CD1c-positive myeloid dendritic cell (primary cell): Measurements from ENCODE around the gene HYLS1.
"Not testable (repeated sequence)": the region's sequence is repeated elsewhere in the genome, so short reads cannot be mapped to it uniquely, and the experiment has no call there.

Experiments used
- DNase-seq: peaks from one replicate; pipeline ENCODE4 v3.0.0-alpha.2; 2016; ENCODE audit errors: extremely low spot score

The HYLS1 gene, protein sequence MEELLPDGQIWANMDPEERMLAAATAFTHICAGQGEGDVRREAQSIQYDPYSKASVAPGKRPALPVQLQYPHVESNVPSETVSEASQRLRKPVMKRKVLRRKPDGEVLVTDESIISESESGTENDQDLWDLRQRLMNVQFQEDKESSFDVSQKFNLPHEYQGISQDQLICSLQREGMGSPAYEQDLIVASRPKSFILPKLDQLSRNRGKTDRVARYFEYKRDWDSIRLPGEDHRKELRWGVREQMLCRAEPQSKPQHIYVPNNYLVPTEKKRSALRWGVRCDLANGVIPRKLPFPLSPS

DNA sequence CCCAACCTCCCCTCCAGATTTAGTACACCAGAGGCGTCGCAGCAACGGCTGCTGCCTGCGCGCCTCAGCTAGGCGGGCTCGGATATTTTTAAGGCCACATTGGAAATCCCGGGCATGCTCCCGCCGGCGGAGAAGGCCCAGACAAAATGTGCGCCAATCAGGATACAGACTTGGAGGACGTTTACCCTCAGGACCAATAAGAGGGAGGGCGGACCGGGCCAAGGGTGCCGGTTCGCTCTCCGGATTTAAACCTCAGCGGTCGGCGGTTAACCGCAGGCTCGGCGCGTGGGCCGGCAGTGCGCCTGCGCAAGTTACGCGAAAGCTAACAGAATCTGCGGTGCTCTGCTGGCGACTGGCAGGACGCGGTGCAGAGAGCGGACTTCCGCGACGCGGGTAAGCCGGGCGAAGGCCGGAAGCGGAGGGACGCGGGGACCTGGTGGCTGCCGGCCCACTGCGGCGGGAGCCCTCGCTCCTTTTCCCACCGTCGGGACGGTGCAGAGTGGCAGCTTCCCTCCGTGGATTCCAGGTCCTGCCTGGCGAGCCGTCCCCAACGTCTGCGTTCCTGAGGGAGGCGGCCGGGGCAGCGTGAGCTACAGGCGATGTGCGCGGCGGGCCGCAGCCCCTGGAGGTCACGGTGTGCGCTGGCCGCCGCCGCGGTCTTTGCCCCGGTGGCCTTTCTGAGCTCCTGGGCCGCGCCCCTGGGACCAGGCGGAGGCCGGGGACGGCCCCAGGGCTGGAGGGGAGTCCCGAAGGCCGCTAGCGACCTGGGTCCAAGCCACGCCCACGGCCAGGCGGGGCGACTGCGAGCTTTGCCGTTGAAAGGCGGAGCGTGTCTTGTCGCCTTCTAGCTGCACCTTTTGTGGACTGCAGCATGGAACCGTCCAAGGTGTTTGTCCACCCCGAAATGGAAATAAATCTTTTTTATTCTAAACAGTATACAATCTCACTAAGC, at the start of gene HYLS1:
Gene HYLS1 (plus strand): TSS at position 296 of the 952 bp plus-strand sequence. CDS start 11,701 bp downstream, outside the sequence.
- peak; percentile 99 for DNase-seq

DNA sequence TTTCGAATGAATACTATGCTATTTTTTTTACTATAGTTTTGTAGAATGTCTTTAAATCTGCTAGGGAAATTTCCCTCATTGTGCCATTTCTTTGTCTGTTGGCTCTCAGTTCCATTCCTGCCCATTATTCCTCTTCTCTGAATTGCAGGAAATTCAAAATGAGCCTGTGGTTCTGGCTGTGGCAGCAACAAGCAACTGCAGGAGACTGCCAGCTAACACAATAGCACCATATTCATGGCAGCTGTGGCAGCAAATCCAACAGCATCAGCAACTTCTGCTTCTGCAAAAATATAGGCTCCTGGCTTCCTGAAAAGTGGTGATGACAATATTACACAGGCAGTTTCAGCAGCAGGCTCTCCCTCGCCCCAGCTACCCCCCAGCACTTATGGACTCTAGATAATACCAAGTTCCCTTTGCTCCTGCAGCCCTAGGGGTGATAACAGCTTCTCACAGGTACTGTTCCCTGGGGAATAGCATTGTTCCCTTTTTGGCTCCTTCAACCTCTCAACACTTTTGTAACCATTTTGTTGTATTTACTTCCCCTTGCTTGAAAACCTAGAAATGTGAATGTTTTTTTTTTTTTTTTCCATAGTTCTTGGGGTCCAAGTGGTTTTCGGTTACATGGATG, 45.0 kb upstream of the HYLS1 start:
- no peak for DNase-seq

DNA sequence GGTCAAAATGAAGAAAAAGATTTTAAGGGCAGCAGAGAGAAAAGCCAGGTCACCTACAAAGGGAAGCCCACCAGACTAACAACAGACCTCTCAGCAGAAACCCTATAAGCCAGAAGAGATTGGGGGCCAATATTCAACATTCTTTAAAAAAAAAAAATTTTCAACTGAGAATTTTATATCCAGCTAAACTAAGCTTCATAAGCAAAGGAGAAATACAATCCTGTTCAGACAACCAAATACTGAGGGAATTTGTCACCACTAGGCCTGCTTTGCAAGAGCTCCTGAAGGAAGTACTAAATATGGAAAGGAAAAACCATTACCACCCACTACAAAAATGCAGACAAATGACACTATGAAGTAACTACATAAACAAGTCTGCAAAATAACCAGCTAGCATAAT, 41.3 kb upstream of the HYLS1 start:
- DNase-seq = no peak

DNA sequence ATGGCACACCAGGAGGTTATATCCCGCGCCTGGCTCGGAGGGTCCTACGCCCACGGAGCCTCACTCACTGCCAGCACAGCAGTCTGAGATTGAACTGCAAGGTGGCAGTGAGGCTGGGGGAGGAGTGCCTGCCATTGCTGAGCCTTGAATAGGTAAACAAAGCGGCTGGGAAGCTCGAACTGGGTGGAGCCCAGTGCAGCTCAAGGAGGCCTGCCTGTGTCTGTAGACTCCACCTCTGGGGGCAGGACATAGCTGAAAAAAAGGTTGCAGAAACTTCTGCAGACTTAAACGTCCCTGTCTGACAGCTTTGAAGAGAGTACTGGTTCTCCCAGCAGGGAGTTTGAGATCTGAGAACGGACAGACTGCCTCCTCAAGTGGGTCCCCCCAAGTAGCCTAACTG, 29.8 kb upstream of the HYLS1 start:
- DNase-seq = not testable (repeated sequence)

DNA sequence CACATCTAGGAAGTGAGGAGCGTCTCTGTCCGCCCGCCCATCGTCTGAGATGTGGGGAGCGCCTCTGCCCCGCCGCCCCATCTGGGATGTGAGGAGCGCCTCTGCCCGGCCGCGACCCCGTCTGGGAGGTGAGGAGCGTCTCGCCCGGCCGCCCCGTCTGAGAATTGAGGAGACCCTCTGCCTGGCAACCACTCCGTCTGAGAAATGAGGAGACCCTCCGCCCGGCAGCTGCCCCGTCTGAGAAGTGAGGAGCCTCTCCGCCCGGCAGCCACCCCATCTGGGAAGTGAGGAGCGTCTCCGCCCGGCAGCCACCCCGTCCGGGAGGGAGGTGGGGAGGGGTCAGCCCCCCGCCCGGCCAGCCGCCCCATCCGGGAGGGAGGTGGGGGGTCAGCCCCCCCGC, 24.7 kb upstream of the HYLS1 start:
- not testable (repeated sequence) for DNase-seq

DNA sequence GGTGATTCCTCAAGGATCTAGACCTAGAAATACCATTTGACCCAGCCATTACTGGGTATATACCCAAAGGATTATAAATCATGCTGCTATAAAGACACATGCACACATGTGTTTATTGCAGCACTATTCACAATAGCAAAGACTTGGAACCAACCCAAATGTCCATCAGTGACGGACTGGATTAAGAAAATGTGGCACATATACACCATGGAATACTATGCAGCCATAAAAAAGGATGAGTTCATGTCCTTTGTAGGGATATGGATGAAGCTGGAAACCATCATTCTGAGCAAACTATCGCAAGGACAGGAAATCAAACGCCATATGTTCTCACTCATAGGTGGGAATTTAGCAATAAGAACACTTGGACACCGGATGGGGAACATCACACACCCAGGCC, 22.1 kb upstream of the HYLS1 start:
- not testable (repeated sequence) for DNase-seq

DNA sequence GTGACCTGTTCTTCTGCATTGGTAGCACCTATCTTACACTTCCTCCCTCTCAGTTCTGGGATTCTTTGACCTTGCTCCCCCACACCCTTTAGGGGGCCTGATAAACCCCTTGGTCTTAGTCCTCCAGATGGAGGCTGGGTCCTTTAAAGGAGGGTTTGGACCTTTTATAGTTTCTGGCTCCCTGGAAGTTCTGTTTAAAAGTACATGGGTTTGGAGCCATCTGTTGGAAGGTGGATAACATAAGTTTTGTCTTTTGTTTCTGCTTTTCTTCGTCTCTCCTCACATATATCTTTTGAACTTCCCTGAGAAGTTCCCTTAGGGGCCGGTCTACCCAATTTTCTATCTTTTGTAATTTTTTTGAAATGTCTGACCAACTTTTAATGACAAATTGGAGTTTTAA, 17.9 kb upstream of the HYLS1 start:
- no peak for DNase-seq

DNA sequence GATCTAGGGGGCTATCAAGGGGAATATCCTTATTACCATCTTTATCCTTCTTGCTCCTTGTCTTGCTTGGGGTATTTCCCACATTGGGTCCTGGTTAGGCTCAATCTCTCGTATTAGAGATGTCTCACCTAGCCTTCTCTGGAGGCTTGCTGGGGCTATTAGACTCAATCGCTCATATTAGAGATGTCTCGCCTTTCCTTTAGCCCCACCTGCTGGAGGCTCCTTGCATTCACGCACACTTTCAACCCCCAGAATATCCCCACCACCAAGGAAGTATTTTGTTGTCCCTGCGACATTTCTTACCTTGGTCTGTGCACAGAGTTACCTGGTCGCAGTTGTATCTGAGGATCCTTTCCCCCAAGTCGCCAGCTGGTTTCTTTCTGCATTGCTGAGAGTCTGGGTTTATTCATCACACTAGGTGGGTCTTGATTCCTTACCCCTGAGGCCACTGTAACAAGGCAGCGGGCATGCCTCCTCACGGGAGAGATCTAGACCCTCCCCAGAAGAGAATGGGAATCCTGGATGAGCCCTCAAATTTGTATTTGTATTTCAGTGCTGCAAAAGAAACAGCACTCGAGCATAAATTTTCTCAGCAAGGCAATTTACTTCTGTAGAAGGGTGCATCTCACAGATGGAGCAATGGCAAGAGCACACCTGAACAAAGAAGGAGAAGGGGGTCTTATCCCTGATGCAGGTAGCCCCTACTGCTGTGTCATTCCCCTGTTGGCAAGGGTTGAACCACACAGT, 15.9 kb upstream of the HYLS1 start:
- no peak for DNase-seq

DNA sequence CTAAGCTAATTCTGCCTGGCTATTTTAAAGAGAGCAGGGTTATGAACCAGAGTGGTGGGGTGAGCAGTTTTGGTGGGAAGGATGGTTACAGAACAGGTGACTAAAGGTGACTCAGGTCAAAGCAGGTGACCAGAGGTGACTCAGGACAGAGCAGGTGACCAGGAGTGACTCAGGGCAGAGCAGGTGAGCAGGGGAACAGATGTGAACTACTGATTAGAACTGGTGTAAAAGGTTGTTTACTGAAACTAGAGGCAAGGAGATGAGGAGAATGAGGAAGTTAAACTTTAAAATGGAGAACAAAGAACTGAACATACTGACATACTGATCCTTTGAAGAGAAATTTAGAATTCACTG, 15.4 kb upstream of the HYLS1 start:
- peak; percentile 8 for DNase-seq

DNA sequence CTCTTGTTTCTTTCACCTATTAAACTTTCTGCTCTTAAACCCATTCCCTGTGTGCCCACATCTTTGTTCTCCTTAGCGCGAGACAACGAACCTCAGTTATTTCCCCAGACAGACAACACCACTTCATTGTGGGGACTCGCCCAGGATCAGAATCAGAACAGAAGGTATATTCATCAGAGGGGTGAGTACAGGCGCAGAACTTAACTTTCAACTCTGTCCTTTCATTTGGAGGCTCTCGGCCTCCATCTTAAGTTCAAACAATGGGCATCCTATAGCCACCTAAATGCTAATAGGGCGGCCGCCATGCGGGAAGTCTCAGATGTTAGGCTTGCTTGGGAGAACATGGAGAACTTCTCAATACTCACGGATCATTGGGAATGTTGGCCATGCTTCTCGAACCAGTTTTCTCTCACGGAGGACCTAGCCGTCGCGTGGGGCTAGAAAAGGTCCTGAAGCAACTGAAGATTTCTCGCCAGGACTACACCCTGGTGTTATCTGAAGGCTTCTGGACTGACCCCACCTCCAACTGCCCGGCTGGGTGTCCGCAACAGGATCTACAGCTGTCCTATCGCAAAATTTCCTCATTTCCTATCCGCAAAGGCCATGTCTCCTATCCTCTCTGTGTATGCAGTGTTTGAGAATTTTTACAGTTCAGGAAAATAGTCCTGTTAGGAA, 13.4 kb upstream of the HYLS1 start:
- DNase-seq = no peak

DNA sequence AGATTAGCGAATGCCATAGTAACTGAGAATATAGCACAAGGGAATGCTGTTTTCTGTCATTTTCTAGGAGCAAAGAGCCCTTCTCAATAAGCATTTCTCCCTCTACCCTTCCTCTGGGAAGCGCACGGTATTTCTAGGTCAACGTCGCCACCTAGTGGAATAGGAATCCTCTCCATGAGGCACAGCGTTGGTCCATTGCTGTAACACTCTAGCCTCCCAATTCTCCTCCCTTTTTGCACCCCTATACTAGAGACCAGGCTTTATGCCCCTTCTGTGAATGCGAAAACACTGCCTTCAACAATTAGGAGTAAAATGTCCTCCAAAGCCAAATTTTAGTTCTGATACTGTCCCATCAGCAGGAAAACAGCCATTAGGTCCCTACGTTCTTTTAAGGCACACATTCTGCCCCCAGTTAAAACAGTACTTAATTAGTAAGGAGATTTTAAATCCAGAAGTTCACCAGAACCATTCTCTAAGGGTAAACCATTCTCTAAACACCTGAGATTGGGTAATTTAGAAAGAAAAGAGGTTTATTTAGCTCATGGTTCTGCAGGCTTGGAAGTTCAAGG, 12.8 kb upstream of the HYLS1 start:
- peak; percentile 61 for DNase-seq

DNA sequence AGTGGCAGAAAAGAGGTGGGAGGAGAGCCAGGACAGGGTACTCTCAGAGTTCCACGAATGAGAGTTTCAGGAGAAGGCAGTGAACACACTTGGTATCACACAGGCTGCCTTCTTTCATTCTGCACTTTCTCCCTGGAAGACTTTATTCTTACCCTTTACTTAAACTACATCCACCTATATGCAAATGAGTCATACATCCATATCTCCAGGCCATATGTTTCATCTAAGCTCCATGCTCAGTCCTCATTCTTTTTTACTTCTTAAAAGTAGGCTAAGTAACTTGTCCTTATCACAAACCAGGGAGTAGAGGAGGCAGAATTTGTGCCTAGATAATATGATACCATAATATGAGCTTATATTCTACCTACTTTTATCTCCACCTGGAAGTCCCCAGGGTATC, 6.2 kb upstream of the HYLS1 start:
- DNase-seq = no peak

DNA sequence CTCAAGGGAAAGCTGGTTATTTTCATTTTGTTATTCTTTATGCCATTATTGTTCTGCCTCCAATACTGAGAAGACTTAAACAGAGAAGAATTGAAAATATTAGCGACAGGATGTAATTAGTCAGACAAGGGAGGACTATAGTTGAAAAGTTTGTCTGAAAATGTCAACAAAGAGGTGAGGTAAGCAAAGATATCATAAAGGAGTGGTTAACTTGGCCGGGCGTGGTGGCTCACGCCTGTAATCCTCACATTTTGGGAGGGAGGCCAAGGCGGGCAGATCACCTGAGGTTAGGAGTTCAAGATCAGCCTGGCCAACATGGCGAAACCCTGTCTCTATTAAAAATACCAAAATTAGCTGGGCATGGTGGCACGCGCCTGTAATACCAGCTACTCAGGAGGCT, 4.1 kb upstream of the HYLS1 start:
- no peak for DNase-seq

DNA sequence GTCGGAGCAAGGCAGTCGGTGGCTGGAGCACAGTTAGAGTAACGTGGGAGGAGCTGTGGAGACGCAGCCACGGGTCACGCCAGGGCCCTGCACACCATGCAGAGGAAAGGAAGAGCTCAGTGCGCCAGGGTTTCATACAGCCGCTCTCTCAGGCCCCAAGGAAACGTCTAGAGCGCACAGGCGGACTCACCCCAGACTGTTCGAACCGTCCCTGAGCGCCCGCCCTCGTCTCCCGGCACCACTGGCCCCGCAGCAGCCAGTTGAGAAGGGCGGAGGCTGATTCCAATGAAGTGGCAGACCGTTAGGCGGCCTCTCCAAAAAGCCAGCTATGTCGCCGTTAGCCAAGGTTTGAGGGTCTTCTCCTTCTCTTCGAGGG, 483 bp upstream of the HYLS1 start:
- peak; percentile 46 for DNase-seq

DNA sequence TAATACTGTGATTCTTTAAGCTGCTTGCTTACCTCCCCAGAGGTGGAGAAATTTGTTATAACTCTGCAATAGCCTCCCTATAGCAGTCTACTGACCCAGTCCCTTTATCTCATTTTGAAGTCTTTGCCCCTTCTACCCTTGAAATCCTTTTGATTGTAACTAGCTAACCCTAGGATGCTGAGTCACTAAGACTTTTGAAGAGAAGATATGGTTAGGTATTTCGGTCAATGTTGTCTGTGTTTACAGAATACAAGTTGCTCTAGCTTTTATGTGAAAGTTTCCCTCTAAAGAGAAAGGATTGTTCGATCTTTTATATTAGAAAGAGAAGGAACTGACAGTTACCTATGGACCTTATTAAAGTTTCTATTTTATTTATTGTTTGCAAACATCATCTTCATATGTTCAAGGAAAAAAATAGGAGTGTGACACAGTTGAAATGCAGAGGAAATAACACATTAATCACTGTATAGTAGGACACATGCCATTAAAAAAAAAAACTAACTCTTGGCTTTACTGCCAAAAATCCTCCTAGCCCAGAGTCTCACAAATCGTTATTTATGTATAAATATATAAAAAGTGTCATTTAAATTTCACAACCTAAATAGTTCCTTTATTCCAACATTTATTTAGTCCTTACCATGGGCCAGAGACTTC, 3.1 kb downstream of the HYLS1 start:
- DNase-seq = no peak

DNA sequence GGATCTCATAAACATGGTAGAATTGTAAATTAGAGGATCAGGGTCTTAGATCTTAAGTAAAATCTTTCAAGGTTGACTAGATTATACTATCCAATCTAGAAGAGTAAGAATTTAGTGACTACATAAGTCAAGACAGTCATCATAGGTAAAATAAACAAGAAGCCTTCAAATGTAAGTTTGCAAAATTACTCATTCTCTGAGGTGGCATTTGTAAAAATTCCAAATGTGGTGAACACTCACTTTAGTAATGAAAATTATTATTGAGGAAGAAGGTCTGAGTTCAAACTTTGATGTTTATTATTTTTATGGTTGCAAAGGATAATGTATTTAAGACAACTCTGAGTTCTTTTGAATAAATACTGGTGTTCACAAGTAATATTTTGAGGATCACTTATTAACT, 4.6 kb downstream of the HYLS1 start:
- DNase-seq = no peak

DNA sequence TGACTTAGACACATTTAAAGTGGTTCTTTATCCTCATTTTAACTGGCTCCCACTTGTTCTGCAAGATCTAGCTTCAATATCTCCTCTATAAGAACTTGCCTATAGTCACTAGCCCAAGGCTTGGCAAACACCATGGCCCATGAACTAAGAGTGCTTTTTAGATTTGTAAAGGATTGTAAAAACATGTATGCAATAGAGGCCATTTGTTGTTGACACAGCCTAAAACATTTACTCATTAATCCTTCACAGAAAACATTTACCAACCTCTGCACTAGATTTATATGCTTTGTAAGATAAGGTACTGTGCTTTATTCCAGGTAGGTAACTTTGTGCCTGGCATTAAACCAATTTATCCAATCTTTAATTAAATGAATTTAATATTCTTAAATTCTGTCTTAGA, 5.5 kb downstream of the HYLS1 start:
- DNase-seq = no peak

DNA sequence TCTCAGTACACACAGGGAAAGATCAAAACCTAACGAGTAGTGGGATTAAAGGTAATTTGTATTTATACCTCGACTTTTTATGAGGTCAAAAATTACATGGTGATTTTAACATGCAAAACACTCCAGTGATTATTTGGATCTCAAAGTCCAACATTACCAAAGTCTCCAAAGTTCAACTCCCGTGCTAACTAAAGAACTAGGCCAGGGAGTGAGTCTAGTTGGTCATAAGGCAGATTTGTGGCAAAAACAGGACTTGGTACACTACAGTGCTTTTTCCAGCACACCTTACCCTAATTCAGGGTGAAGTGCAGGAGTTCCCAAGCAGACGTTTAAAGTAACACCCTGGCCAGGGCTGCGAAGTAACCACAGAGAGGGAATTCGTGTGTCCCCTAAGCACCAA, 14.4 kb downstream of the HYLS1 start:
- DNase-seq = no peak

DNA sequence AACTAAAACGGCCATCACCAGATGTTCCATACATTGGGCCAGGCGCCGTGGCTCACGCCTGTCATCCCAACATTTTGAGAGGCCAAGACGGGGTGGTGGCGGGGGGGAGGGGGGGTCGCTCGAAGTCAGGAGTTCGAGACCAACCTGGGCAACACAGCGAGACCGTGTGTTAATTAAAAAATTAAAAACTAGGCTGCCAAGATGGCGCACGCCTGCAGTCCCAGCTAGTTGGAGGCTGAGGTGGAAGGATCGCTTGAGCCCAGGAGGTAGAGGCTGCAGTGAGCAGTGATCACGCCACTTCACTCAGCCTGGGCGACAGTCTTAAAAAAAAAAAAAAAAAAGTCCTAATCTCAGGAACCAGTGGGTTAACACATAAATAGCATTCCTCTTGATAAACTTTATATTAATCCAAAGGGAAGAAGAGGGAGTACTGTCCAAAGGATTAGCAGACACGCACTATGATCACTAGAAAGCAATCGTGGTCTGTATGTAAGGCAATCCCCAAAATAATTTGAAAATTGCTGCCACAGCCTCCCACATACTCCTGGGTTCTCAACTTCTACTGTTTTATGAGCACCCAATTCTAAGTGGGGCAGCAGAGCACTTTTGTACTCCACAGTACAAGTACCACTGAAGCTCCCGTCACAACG, 14.9 kb downstream of the HYLS1 start:
- DNase-seq = no peak
